ENCODE measurements around the gene TMEM269. TPM values are rescaled to one million over a fixed set of nuclear protein-coding genes. Genes with fewer than 3 reads are reported as not detected.

TMEM269 gene, protein sequence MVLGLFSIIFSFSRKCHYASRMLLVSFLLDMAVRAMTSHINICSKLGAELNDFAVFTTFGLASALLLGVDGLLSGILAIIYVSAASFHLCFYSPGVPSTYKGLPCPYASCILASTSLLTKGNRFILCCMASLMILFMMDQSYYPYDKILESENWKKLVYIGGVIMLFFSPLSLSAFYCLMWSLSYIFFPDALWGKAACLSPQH
- total RNA-seq: under 1 TPM in 1 of 4 donors, not detected in 3; 0.12 TPM

DNA sequence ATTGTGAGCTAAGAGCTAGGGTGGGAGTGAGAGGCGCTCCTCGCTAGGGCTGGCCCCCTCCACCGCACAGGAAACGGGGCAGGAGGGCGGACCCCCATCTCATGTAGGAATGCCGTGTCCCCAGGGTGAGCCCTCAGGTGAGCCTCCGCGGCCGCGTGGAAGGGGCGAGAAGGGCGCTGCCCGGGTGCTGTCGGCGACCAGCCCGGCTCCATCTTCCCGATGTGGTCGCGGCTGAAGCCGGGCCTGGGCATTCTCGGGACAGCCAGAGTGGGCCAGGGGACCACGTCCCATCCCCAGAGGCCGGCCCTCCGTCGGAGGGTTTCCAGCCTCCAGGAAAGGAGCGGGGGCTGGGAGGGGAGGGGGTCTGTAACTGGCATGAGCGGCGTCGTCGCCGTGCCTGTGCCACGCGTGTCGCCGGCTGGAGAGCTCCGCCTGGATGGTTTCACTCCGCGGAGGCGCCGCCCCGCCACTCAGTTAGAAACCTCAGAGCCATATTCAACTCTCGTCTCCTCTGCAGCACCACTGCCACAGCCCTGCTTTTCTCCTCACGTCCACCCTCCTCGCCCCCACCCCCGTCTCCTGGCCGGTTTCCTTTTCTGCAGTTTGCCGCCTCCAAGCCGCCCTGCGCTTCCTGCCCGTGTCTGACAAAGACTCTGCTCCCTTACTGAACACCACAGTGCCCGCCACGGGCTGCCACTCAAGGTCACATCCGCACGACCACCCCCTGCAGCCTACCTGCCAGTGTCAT, at the start of gene TMEM269:
Gene TMEM269, plus strand, starts transcription at position 46 of the 748 bp plus-strand sequence. CDS start 4,903 bp downstream, outside the sequence.
- WGBS, 2 donors (ENCODE audit: low coverage in 1 of 2): 2 to 6% methylated on average over 7 to 11 of the region's 54 CpGs
- H3K27me3 ChIP-seq: no peaks in the 10 kb centered on the region
- H3K4me3 ChIP-seq: peak within 1 kb of the TSS; percentile 5 to 53
- peaks cover 0 to 29% of the 10 kb centered on the region in 2 donors for H3K36me3 ChIP-seq
- H3K27ac ChIP-seq: peak within 1 kb of the TSS in 1 of 4 donors; percentile 20
- H3K4me1 ChIP-seq: peaks cover 0 to 14% (median 4%) of the 10 kb centered on the region in 3 donors
- H3K9me3 ChIP-seq: no peaks in the 10 kb centered on the region
- ATAC-seq: peak; percentile 59
- TF ChIP-seq, protein P1, sequence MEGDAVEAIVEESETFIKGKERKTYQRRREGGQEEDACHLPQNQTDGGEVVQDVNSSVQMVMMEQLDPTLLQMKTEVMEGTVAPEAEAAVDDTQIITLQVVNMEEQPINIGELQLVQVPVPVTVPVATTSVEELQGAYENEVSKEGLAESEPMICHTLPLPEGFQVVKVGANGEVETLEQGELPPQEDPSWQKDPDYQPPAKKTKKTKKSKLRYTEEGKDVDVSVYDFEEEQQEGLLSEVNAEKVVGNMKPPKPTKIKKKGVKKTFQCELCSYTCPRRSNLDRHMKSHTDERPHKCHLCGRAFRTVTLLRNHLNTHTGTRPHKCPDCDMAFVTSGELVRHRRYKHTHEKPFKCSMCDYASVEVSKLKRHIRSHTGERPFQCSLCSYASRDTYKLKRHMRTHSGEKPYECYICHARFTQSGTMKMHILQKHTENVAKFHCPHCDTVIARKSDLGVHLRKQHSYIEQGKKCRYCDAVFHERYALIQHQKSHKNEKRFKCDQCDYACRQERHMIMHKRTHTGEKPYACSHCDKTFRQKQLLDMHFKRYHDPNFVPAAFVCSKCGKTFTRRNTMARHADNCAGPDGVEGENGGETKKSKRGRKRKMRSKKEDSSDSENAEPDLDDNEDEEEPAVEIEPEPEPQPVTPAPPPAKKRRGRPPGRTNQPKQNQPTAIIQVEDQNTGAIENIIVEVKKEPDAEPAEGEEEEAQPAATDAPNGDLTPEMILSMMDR (IDR thresholded peaks at IDR 0.05): no peak
- TF ChIP-seq EP300 (IDR thresholded peaks at IDR 0.05) (no peak), POLR2A (IDR thresholded peaks at IDR 0.05) (no peak), POLR2AphosphoS5 (IDR thresholded peaks at IDR 0.05) (no peak)

DNA sequence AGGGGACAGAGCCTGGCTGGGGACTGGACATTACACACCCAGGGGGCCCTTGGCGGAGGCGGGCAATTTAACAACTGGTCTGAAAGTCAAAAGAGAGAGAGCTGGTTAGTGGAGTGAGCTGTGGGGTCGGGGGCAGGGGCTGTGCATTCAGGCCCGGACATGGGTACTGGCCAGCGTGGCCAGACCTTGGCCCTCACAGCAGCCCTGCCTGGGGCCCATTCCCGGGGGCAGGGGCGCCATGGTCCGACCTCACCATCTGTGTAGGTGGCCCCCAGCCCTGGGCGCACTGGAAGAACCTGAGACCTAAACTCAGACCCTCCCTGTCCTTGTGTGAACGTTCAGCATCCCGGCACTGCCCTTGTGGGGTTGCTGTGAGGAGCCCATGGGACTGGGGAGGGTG, 49.7 kb upstream of the TMEM269 start:
- TF ChIP-seq POLR2AphosphoS5 (IDR thresholded peaks at IDR 0.05) (no peak), EP300 (IDR thresholded peaks at IDR 0.05) (no peak), POLR2A (IDR thresholded peaks at IDR 0.05) (no peak)
- TF ChIP-seq, protein P1 (IDR thresholded peaks at IDR 0.05): no peak
- Histone ChIP-seq H3K36me3 (no peaks in the 10 kb centered on the region), H3K9me3 (no peaks in the 10 kb centered on the region), H3K27ac (no peak overlapping the region), H3K4me3 (no peak overlapping the region), H3K4me1 (no peaks in the 10 kb centered on the region), H3K27me3 (peaks cover 7% of the 10 kb centered on the region)
- no peak for ATAC-seq
- 71 to 80% methylated on average over 3 to 6 of the region's 11 CpGs for WGBS, 2 donors (ENCODE audit: low coverage in 1 of 2)

DNA sequence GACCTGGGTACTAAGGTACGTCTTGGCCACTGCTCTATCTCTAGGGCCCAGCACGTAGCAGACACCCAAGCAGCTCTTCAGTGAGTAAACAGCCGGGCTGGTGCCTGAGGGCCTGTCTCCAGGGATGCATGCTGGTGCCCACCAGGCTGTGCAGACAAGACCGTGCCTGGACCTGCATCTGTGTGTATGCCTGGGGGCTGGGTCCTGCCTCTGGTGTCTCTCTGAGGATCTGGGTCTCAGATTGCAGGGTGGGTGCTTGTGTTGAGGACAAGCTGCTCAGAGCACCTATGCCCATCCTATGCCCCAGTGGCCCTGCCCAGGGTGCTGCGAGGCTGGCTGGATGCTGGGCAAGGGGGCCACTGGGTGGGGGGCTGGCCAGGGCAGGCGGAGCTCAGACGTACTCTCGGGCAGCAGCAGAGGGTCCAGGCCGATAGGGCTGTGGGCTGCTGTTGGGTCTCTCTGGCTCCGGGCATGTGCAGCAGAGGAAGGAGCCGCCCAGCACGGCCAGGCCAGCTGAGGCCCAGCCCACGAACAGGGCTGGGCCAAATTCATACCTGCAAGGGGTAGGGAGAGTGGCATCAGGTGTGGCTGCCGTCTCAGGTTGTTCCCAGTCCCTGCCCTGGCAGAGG, 49.2 kb upstream of the TMEM269 start:
- no peak overlapping the region for H3K27ac ChIP-seq
- H3K27me3 ChIP-seq: peaks cover 7% of the 10 kb centered on the region
- TF ChIP-seq EP300 (IDR thresholded peaks at IDR 0.05) (no peak), POLR2AphosphoS5 (IDR thresholded peaks at IDR 0.05) (no peak), POLR2A (IDR thresholded peaks at IDR 0.05) (no peak)
- TF ChIP-seq, protein P1 (IDR thresholded peaks at IDR 0.05): no peak
- WGBS, 2 donors (ENCODE audit: low coverage in 1 of 2): 72% methylated on average over 3 of the region's 14 CpGs; no CpG with 5 or more reads in 1 of the 2 donors
- no peaks in the 10 kb centered on the region for H3K4me1 ChIP-seq
- H3K4me3 ChIP-seq: no peak overlapping the region
- no peaks in the 10 kb centered on the region for H3K36me3 ChIP-seq
- ATAC-seq: no peak
- H3K9me3 ChIP-seq: no peaks in the 10 kb centered on the region

DNA sequence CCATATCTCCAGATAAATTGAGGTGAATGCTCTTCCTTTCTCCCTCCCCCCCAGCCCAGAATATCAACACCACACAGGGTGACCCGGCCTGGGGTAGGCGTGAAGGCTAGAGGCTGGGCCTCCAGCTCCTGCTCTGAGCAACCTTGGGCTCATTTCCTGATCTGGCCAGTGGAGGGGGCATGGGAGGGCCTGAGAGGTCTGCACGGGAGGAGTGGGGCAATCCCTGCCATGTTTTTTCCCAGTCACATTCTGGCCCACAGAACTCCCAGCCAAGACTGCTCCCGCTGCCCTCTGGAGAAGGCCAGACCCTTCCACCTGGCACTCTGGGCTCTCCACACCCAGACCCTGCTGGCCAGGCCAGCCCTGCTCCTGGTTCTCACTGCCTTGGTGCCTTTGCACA, 48.6 kb upstream of the TMEM269 start:
- ATAC-seq: no peak
- TF ChIP-seq EP300 (IDR thresholded peaks at IDR 0.05) (no peak), POLR2A (IDR thresholded peaks at IDR 0.05) (no peak), POLR2AphosphoS5 (IDR thresholded peaks at IDR 0.05) (no peak)
- TF ChIP-seq, protein P1 (IDR thresholded peaks at IDR 0.05): no peak
- Histone ChIP-seq H3K36me3 (no peaks in the 10 kb centered on the region), H3K4me1 (no peaks in the 10 kb centered on the region), H3K27me3 (peaks cover 7% of the 10 kb centered on the region), H3K4me3 (no peak overlapping the region), H3K9me3 (no peaks in the 10 kb centered on the region), H3K27ac (no peak overlapping the region)
- WGBS, 2 donors (ENCODE audit: low coverage in 1 of 2): 50 to 100% methylated on average over 1 to 2 of the region's 4 CpGs

All from gastroesophageal sphincter (tissue), 4 donors.